ENCODE data around the gene CABP7.

The CABP7 gene

GRCh38 chr22:29731058-29731850 lies 11.5 kb downstream of the CABP7 start:
- DNase-seq (ENCODE audit: low read depth): no peak
- TF ChIP-seq, protein P1, sequence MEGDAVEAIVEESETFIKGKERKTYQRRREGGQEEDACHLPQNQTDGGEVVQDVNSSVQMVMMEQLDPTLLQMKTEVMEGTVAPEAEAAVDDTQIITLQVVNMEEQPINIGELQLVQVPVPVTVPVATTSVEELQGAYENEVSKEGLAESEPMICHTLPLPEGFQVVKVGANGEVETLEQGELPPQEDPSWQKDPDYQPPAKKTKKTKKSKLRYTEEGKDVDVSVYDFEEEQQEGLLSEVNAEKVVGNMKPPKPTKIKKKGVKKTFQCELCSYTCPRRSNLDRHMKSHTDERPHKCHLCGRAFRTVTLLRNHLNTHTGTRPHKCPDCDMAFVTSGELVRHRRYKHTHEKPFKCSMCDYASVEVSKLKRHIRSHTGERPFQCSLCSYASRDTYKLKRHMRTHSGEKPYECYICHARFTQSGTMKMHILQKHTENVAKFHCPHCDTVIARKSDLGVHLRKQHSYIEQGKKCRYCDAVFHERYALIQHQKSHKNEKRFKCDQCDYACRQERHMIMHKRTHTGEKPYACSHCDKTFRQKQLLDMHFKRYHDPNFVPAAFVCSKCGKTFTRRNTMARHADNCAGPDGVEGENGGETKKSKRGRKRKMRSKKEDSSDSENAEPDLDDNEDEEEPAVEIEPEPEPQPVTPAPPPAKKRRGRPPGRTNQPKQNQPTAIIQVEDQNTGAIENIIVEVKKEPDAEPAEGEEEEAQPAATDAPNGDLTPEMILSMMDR (conservative IDR thresholded peaks at IDR 0.05; ENCODE audit: low read depth, low read length): no peak

GRCh38 chr22:29732883-29733282 lies 13.1 kb downstream of the CABP7 start:
- no peak overlapping the region for H3K4me3 ChIP-seq (ENCODE audit: low read length)
- TF ChIP-seq, protein P1 (conservative IDR thresholded peaks at IDR 0.05; ENCODE audit: low read depth, low read length): no peak
- DNase-seq (ENCODE audit: low read depth): no peak

More at GRCh38 chr22:29731058-29731850, 11.5 kb downstream of the CABP7 start:
- no peak overlapping the region for H3K4me3 ChIP-seq (ENCODE audit: low read length)

DNA sequence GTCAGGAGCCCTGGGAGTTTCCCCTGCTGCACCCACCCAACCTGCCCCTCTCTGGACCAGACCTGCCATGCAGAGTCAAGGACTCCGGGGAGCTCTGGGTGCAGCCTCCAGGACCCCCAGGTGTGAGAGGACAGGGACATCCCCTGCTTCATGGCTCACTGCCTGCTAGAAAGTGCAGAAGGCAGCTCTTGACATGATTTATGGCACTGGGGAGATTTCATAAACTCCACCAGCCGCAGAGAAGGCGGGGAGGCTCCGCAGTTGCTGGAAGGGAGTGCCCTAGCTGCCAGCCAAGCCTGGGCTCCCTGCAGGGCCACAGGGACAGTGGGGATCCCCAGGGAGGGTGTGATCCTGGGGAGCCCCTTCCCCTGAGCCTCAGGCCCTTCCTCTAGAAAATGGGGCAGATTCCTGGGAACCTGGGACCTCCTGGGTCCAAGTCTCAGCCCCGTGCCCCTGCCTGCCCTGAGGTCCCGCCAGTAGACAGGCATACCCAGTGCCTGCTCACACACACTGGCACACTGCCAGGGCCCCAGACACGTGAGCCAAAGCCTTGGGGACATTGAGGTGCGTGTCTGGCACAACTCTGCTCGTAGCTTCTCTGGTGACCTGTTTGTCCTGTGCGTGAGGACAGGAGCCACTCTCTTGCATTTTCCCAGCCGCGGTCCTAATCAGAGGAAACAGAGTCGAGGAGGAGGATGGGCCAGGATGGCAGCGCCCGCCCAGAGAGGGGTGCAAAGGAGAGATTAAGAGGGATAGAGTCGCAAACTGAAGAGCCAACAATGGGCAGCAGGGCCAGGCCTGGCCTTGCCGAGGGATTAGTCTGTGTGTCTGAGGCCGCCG lies 13.8 kb downstream of the CABP7 start:
- DNase-seq (ENCODE audit: low read depth): no peak
- H3K4me3 ChIP-seq (ENCODE audit: low read length): no peak overlapping the region
- TF ChIP-seq, protein P1 (conservative IDR thresholded peaks at IDR 0.05; ENCODE audit: low read depth, low read length): no peak

GRCh38 chr22:29734406-29734805 lies 14.6 kb downstream of the CABP7 start:
- TF ChIP-seq, protein P1 (conservative IDR thresholded peaks at IDR 0.05; ENCODE audit: low read depth, low read length): no peak
- no peak for DNase-seq (ENCODE audit: low read depth)
- no peak overlapping the region for H3K4me3 ChIP-seq (ENCODE audit: low read length)

DNA sequence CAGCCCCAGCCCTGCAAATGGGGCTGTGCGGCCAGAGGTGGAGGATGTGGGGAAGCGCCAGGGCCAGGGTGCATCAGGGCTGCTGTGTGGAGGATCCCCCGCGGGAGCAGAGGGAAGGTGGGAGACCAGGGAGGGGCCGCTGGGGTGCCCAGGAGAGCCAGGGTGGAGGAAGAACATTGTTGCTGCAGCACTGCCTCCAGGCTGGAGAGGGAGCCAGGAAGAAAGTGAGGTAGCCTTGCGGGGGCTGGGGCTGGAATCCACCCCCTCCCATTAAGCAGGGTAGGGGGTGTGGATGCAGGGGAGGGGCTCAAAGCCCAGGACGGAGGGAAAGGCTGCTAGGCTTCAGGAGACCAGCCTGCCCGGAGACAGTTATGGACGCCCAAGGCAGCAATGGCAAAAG lies 15.0 kb downstream of the CABP7 start:
- DNase-seq (ENCODE audit: low read depth): no peak
- TF ChIP-seq, protein P1 (conservative IDR thresholded peaks at IDR 0.05; ENCODE audit: low read depth, low read length): no peak
- no peak overlapping the region for H3K4me3 ChIP-seq (ENCODE audit: low read length)

DNA sequence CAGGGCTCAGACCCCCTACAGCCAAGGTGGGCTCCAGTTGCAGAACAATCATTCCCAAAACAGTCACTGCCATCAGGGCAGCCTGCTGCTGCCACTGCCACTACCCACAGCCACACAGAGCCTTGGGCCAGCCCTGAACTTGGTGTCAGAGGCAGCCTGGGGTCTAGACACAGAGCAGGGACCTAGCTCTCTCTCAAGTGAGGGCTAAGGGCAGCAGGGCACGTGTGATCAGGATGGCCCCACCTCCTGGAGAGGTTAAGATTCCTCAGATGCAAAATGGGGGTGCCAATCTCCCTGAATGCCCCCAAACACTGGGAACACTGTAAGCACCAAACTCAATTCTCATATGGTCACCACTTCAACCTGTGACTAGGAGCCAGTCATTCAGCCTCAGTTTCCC lies 15.6 kb downstream of the CABP7 start:
- H3K4me3 ChIP-seq (ENCODE audit: low read length): no peak overlapping the region
- TF ChIP-seq, protein P1 (conservative IDR thresholded peaks at IDR 0.05; ENCODE audit: low read depth, low read length): no peak
- no peak for DNase-seq (ENCODE audit: low read depth)
